Left forelimb (tissue), 1 donor: ENCODE data around the gene NUDC.
A peak's percentile ranks its signal among the peaks of the same experiment; 100 is the strongest.
"Not testable (repeated sequence)": the region's sequence is repeated elsewhere in the genome, so short reads cannot be mapped to it uniquely, and the experiment has no call there.

Source experiments
- DNase-seq: peaks from one replicate; pipeline ENCODE4 v3.0.0-alpha.2; 2018; ENCODE audit warnings: low spot score

The NUDC gene

GRCh38 chr1:26989403-26990109 is 68.0 kb downstream of the NUDC start:
- DNase-seq: not testable (repeated sequence)

GRCh38 chr1:26991310-26992116 is 70.0 kb downstream of the NUDC start:
- no peak for DNase-seq

GRCh38 chr1:26993237-26994019 is 71.9 kb downstream of the NUDC start, which contains the start of gene TRNP1:
Gene TRNP1 (plus strand): TSS chr1:26993692. CDS start chr1:26993787, 95 bp downstream.
- peak; percentile 89 for DNase-seq

- no peak for DNase-seq
Observed at GRCh38 chr1:26994020-26994786, 72.7 kb downstream of the NUDC start.

- DNase-seq: no peak
Observed at GRCh38 chr1:26994787-26995517, 73.4 kb downstream of the NUDC start.

- no peak for DNase-seq
Observed at GRCh38 chr1:26996024-26996423, 74.5 kb downstream of the NUDC start.
